Thyroid gland (tissue), 4 donors: Measurements from ENCODE around the gene ZIC1.

Experiments used
- POLR2A ChIP-seq, 2 donors: fragments of 450-650 bp; IDR thresholded peaks; one replicate each; pipeline ENCODE4 v1.6.1; 2017; ENCODE audit warnings: antibody characterized with exemption in 2 of 2, mild to moderate bottlenecking in 2 of 2, moderate library complexity in 1 of 2
- TF ChIP-seq, protein P1 (sequence below), 6 experiments: fragments of 200-600 bp in 3 of 6; fragments of 450-650 bp in 3 of 6; sonication (generic) in 3 of 6; IDR thresholded peaks; one replicate each; pipeline ENCODE4 v1.5.1; 2016 to 2019; ENCODE audit warnings: antibody characterized with exemption in 6 of 6, mild to moderate bottlenecking in 2 of 6, inconsistent platforms in 1 of 6, moderate library complexity in 1 of 6

DNA sequence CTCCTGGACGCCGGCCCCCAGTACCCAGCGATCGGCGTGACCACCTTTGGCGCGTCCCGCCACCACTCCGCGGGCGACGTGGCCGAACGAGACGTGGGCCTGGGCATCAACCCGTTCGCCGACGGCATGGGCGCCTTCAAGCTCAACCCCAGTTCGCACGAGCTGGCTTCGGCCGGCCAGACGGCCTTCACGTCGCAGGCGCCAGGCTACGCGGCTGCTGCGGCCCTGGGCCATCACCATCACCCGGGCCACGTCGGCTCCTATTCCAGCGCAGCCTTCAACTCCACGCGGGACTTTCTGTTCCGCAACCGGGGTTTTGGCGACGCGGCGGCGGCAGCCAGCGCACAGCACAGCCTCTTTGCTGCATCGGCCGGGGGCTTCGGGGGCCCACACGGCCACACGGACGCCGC is 956 bp downstream of the ZIC1 start:
- TF ChIP-seq, protein P1, sequence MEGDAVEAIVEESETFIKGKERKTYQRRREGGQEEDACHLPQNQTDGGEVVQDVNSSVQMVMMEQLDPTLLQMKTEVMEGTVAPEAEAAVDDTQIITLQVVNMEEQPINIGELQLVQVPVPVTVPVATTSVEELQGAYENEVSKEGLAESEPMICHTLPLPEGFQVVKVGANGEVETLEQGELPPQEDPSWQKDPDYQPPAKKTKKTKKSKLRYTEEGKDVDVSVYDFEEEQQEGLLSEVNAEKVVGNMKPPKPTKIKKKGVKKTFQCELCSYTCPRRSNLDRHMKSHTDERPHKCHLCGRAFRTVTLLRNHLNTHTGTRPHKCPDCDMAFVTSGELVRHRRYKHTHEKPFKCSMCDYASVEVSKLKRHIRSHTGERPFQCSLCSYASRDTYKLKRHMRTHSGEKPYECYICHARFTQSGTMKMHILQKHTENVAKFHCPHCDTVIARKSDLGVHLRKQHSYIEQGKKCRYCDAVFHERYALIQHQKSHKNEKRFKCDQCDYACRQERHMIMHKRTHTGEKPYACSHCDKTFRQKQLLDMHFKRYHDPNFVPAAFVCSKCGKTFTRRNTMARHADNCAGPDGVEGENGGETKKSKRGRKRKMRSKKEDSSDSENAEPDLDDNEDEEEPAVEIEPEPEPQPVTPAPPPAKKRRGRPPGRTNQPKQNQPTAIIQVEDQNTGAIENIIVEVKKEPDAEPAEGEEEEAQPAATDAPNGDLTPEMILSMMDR (IDR thresholded peaks at IDR 0.05) = no peak
- no peak for TF ChIP-seq POLR2A (IDR thresholded peaks at IDR 0.05)
